Loucy (cell line): ENCODE data around the gene TRPM2.

Source experiments
- H2AFZ ChIP-seq: fragments of 200-600 bp; sonication (generic); 2 replicates; pipeline ENCODE4 v1.6.0; 2016; ENCODE audit warnings: antibody characterized with exemption, mild to moderate bottlenecking, low read length, moderate library complexity
- H3F3A ChIP-seq: fragments of 200-600 bp; 2 replicates; pipeline ENCODE4 v1.6.0; 2016; ENCODE audit warnings: antibody characterized with exemption, low read depth, mild to moderate bottlenecking
- H3K27me3 ChIP-seq: fragments of 200-600 bp; sonication (generic); 2 replicates; pipeline ENCODE4 v1.6.1; 2014; ENCODE audit warnings: low read length, mild to moderate bottlenecking; ENCODE audit not compliant: insufficient read depth, poor library complexity, severe bottlenecking
- H3K36me3 ChIP-seq: fragments of 200-600 bp; sonication (generic); 2 replicates; pipeline ENCODE4 v1.6.1; 2016; ENCODE audit warnings: low read length; ENCODE audit not compliant: insufficient read depth
- H3K4me1 ChIP-seq: fragments of 200-600 bp; sonication (generic); 2 replicates; pipeline ENCODE4 v1.5.1; 2014; ENCODE audit warnings: low read length, mild to moderate bottlenecking; ENCODE audit not compliant: insufficient read depth, poor library complexity, severe bottlenecking
- H3K4me2 ChIP-seq: fragments of 200-600 bp; sonication (generic); 2 replicates; pipeline ENCODE4 v1.6.0; 2014; ENCODE audit warnings: antibody characterized with exemption, low read length, low read depth, mild to moderate bottlenecking; ENCODE audit not compliant: poor library complexity, severe bottlenecking
- H3K4me3 ChIP-seq: fragments of 200-600 bp; sonication (generic); 2 replicates; pipeline ENCODE4 v1.5.1; 2014; ENCODE audit warnings: low read length, mild to moderate bottlenecking, mixed read lengths; ENCODE audit not compliant: poor library complexity, severe bottlenecking
- H3K79me2 ChIP-seq: fragments of 200-600 bp; sonication (generic); 2 replicates; pipeline ENCODE4 v1.6.1; 2014; ENCODE audit warnings: low read length; ENCODE audit not compliant: insufficient read depth
- H3K9ac ChIP-seq: fragments of 200-600 bp; sonication (generic); 2 replicates; pipeline ENCODE4 v1.6.0; 2014; ENCODE audit warnings: mild to moderate bottlenecking, low read depth, low read length, moderate library complexity; ENCODE audit not compliant: poor library complexity, severe bottlenecking
- H3K9me2 ChIP-seq: fragments of 200-600 bp; sonication (generic); replicated peaks from 2 replicates; pipeline ENCODE4 v1.6.1; 2016; ENCODE audit warnings: low read depth, low read length, mixed read lengths
- H3K9me3 ChIP-seq: fragments of 200-600 bp; sonication (generic); 2 replicates; pipeline ENCODE4 v1.6.1; 2014; ENCODE audit warnings: mild to moderate bottlenecking, antibody characterized with exemption, low read length, low read depth; ENCODE audit not compliant: insufficient read depth
- H4K20me1 ChIP-seq: fragments of 200-600 bp; sonication (generic); 2 replicates; pipeline ENCODE4 v1.6.0; 2014; ENCODE audit warnings: antibody characterized with exemption, low read length, mild to moderate bottlenecking; ENCODE audit not compliant: insufficient read depth, poor library complexity, severe bottlenecking
- EZH2phosphoT487 ChIP-seq: fragments of 200-600 bp; IDR thresholded peaks from 2 replicates; pipeline ENCODE4 v1.6.1; 2018; ENCODE audit warnings: antibody characterized with exemption, mild to moderate bottlenecking, moderate library complexity, borderline replicate concordance
- TF ChIP-seq, protein P1 (sequence below): fragments of 200-600 bp; sonication (generic); conservative IDR thresholded peaks from 2 replicates; pipeline ENCODE4 v1.5.1; 2014; ENCODE audit warnings: mild to moderate bottlenecking, antibody characterized with exemption, low read length

The TRPM2 gene

DNA sequence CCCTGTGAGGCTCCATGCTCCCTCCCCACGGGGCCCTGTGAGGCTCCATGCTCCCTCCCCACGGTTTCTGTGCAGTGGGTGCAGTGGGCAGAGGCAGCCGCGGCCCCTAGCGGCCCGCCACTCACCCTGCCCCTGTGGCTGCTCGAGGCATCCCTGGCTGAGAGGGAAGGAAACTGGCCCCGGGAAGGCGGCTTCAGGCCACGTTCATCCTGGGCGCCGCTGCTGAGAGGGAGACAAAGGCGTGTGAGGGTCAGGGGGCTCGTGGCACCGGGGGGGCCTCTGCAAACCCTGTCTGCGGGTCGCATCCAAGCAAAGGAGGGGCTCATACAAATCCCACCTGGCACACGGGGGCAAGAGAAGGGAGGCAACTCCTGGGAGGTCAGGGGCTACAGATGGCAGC lies 22.7 kb upstream of the TRPM2 start:
- H3K27me3 ChIP-seq: no peaks in the 10 kb centered on the region
- H3K36me3 ChIP-seq: peaks cover 5% of the 10 kb centered on the region; the same call in 1 of the 2 replicates
- TF ChIP-seq, protein P1, sequence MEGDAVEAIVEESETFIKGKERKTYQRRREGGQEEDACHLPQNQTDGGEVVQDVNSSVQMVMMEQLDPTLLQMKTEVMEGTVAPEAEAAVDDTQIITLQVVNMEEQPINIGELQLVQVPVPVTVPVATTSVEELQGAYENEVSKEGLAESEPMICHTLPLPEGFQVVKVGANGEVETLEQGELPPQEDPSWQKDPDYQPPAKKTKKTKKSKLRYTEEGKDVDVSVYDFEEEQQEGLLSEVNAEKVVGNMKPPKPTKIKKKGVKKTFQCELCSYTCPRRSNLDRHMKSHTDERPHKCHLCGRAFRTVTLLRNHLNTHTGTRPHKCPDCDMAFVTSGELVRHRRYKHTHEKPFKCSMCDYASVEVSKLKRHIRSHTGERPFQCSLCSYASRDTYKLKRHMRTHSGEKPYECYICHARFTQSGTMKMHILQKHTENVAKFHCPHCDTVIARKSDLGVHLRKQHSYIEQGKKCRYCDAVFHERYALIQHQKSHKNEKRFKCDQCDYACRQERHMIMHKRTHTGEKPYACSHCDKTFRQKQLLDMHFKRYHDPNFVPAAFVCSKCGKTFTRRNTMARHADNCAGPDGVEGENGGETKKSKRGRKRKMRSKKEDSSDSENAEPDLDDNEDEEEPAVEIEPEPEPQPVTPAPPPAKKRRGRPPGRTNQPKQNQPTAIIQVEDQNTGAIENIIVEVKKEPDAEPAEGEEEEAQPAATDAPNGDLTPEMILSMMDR: no peak
- TF ChIP-seq EZH2phosphoT487: no peak
- no peak overlapping the region for H2AFZ ChIP-seq
- no peaks in the 10 kb centered on the region for H3K9me3 ChIP-seq
- H3K4me1 ChIP-seq: no peaks in the 10 kb centered on the region
- H3K79me2 ChIP-seq: no peaks in the 10 kb centered on the region
- no peak overlapping the region for H3K4me2 ChIP-seq
- no peaks in the 10 kb centered on the region for H4K20me1 ChIP-seq
- H3K9ac ChIP-seq: no peak overlapping the region
- no peaks in the 10 kb centered on the region for H3F3A ChIP-seq
- H3K4me3 ChIP-seq: no peak overlapping the region
- H3K9me2 ChIP-seq: no peaks in the 10 kb centered on the region

DNA sequence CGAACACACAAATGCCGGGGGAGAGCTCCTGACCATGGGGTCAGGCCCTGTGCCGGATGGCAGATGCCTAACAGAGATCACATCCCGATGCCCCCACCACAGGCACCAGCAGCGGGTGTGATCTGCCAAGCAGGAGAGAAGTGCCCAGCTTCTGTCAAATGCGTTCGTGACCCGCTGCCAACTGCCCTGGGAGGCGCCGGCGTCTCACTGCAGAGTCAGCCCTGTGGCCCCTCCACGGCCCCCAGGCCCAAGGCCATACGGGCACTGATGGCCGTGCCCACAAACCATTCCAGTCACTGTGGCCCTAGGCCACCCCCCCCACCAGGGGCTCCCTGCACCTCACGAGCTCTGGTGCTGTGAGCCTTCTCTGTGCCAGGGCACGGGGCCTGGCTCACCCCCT lies 22.2 kb upstream of the TRPM2 start:
- no peaks in the 10 kb centered on the region for H3K9me2 ChIP-seq
- no peak overlapping the region for H3K4me2 ChIP-seq
- H3F3A ChIP-seq: no peaks in the 10 kb centered on the region
- H3K9me3 ChIP-seq: no peaks in the 10 kb centered on the region
- no peaks in the 10 kb centered on the region for H4K20me1 ChIP-seq
- no peak for TF ChIP-seq EZH2phosphoT487
- TF ChIP-seq, protein P1: no peak
- peaks cover 5% of the 10 kb centered on the region; the same call in 1 of the 2 replicates for H3K36me3 ChIP-seq
- H2AFZ ChIP-seq: no peak overlapping the region
- no peaks in the 10 kb centered on the region for H3K79me2 ChIP-seq
- H3K27me3 ChIP-seq: no peaks in the 10 kb centered on the region
- no peak overlapping the region for H3K4me3 ChIP-seq
- no peaks in the 10 kb centered on the region for H3K4me1 ChIP-seq
- no peak overlapping the region for H3K9ac ChIP-seq

DNA sequence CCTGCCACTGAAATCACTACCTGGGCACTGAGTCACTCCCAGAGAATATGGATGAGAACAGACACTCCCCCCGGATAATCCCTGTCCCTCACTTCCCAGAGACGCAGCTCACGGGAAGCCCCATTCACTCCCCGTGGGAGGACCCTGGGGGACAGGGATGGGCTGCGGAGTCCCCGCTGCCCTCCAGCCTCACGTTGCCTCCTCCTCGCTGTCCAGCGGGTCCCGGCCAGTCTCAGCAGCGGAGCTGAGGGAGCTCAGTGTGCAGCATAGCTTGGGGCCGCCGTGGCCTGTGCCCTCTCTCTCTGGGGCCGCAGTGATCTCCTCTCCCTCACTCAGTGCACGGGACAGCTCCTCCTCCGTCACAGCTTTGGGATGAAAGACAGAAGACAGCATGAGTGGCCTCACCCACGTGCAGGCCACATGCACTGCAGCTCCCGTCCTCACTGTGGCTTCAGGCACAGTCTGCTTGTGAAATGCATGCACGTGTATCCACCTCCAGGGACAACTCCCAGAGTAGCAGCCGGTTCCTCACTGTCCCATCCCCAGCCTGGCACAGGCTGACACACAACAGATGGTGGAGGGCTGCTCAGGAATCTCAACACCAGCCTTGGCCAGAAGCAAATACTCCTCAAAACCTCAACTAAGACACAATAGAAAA lies 21.6 kb upstream of the TRPM2 start:
- H3K4me2 ChIP-seq: no peak overlapping the region
- H3K27me3 ChIP-seq: no peaks in the 10 kb centered on the region
- H3K4me1 ChIP-seq: no peaks in the 10 kb centered on the region
- H3K9me2 ChIP-seq: no peaks in the 10 kb centered on the region
- no peaks in the 10 kb centered on the region for H3K9me3 ChIP-seq
- H3K36me3 ChIP-seq: peaks cover 4% of the 10 kb centered on the region; the same call in 1 of the 2 replicates
- H4K20me1 ChIP-seq: no peaks in the 10 kb centered on the region
- no peaks in the 10 kb centered on the region for H3F3A ChIP-seq
- H3K9ac ChIP-seq: no peak overlapping the region
- no peaks in the 10 kb centered on the region for H3K79me2 ChIP-seq
- no peak overlapping the region for H2AFZ ChIP-seq
- no peak for TF ChIP-seq EZH2phosphoT487
- TF ChIP-seq, protein P1: no peak
- no peak overlapping the region for H3K4me3 ChIP-seq
